Activated naive CD8-positive, alpha-beta T cell treated with anti-CD3 and anti-CD28 coated beads for 36 hours (primary cell): ENCODE results near the gene LDLRAD4. TPM values are rescaled to one million over a fixed set of nuclear protein-coding genes. Genes with fewer than 3 reads are reported as not detected.
"Not testable (repeated sequence)": the region's sequence is repeated elsewhere in the genome, so short reads cannot be mapped to it uniquely, and the experiment has no call there.

Source experiments
- DNase-seq: peaks from one replicate; pipeline ENCODE4 v3.0.0; 2021
- H3K27ac Mint-ChIP-seq: one replicate; pipeline ENCODE4 v1.8.0; 2022; ENCODE audit warnings: mild to moderate bottlenecking, moderate library complexity, mixed read lengths
- H3K27me3 Mint-ChIP-seq: one replicate; pipeline ENCODE4 v1.8.0; 2022; ENCODE audit warnings: mild to moderate bottlenecking, mixed read lengths
- H3K36me3 Mint-ChIP-seq: one replicate; pipeline ENCODE4 v1.8.0; 2021; ENCODE audit warnings: mild to moderate bottlenecking, mixed read lengths
- H3K4me1 Mint-ChIP-seq: one replicate; pipeline ENCODE4 v1.8.0; 2021; ENCODE audit warnings: mixed read lengths
- H3K4me3 Mint-ChIP-seq: one replicate; pipeline ENCODE4 v1.8.0; 2022; ENCODE audit warnings: mild to moderate bottlenecking, moderate library complexity, mixed read lengths
- H3K9me3 Mint-ChIP-seq: one replicate; pipeline ENCODE4 v1.8.0; 2022; ENCODE audit warnings: mixed read lengths
- total RNA-seq, 2 experiments: library from RNA; stranded (reverse); gene quantifications; one replicate each; pipeline ENCODE4 v1.2.3, GENCODE V29; 2021

The LDLRAD4 gene
- total RNA-seq, 2 experiments from 2014 or later = 27.4 to 27.5 TPM

DNA sequence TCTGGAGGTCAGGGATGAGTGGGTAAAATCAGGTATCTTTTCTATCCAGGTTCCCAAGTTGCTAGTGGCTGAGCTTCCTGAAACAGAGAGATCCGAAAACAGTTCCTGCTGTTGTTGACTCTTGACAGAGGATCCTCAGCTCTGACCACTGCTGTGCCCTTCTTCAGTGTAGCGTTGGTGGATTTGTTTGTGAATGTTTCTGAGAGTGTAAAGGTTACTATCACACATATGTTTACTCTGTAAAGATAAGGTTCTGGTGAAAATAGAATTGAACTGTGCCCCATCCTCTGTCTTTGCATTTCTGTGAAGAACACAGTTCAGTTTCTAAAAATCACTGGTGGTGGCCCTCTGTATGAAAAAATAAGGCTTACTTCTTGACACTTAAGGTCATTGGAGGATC is 119.8 kb downstream of the LDLRAD4 start:
- DNase-seq = no peak
- H3K4me3 Mint-ChIP-seq = no peak overlapping the region
- no peak overlapping the region for H3K27ac Mint-ChIP-seq
- no peaks in the 10 kb centered on the region for H3K27me3 Mint-ChIP-seq
- peaks cover 6% of the 10 kb centered on the region for H3K4me1 Mint-ChIP-seq
- peaks cover 20% of the 10 kb centered on the region for H3K9me3 Mint-ChIP-seq
- peaks cover 17% of the 10 kb centered on the region for H3K36me3 Mint-ChIP-seq

GRCh38 chr18:13339653-13340052 is 121.1 kb downstream of the LDLRAD4 start:
- peaks cover 6% of the 10 kb centered on the region for H3K4me1 Mint-ChIP-seq
- DNase-seq = no peak

DNA sequence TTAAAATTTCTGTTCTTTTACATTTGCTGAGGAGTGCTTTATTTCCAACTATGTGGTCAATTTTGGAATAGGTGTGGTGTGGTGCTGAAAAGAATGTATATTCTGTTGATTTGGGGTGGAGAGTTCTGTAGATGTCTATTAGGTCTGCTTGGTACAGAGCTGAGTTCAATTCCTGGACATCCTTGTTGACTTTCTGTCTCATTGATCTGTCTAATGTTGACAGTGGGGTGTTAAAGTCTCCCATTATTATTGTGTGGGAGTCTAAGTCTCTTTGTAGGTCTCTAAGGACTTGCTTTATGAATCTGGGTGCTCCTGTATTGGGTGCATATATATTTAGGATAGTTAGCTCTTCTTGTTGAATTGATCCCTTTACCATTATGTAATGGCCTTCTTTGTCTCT is 127.9 kb downstream of the LDLRAD4 start:
- DNase-seq, H3K4me3 Mint-ChIP-seq, H3K27ac Mint-ChIP-seq, H3K4me1 Mint-ChIP-seq, H3K27me3 Mint-ChIP-seq: not testable (repeated sequence)
- Mint-ChIP-seq H3K9me3 (peaks cover 41% of the 10 kb centered on the region), H3K36me3 (peaks cover 29% of the 10 kb centered on the region)

More at GRCh38 chr18:13339653-13340052, 121.1 kb downstream of the LDLRAD4 start:
- no peaks in the 10 kb centered on the region for H3K27me3 Mint-ChIP-seq
- no peak overlapping the region for H3K27ac Mint-ChIP-seq
- H3K9me3 Mint-ChIP-seq = peaks cover 26% of the 10 kb centered on the region
- H3K4me3 Mint-ChIP-seq = no peak overlapping the region
- peaks cover 22% of the 10 kb centered on the region for H3K36me3 Mint-ChIP-seq

DNA sequence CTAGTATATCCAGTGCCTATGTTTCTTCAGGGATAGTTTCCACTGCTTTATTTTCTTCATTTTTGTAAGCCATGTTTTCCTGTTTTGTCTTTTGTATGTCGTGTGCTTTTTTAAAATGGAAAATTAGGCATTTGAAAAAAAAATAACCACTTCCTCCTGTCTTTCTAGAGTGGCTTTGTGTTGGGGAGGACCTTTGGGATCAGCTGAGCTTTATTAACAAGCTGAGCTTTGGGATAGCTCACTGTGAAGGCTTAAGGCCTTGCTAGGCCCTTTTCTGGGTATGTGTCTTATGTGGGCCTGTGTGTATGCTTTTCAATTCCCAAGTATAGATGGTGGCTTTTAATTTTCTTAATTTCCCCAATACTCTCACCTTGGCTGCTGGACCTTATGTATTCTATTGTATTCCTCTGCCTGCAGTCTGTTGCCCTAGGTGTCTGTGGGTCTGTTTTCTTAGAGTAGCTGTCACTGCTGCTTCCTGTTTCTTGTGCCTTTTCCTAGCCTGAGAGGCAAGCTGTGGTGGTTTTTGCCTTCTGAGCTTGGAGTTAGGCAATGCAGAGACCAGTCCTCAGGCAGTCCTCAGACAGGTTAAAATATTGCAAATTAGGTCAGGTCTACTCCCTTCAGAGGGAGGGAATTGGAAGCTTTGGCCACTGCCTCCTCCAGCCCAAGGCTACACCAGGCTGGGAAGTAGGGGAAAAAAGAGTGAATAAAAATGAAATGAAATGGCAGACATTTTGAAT is 134.7 kb downstream of the LDLRAD4 start:
- Mint-ChIP-seq H3K27me3 (no peaks in the 10 kb centered on the region), H3K27ac (peak overlapping the region; percentile 81), H3K4me3 (no peak overlapping the region), H3K4me1 (peaks cover 17% of the 10 kb centered on the region), H3K9me3 (peaks cover 20% of the 10 kb centered on the region), H3K36me3 (peaks cover 17% of the 10 kb centered on the region)
- DNase-seq = no peak

DNA sequence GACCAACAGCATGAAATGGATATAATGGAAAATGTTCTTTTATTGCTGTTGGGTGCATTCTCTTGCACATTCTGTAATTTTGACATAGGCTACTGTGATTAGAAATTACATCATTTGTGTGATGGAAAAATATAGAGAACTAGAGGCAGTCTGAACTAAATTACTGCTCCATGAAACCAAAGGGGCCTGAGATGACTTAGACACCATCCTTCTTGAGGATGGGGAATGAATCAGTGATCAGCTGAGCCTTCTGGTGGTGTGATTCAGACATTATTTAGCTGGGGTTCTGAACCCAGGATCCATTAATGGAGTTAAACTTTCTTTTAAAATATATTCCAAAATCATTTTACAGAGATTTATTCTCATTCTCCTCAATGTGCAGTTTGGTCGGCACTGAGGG is 135.8 kb downstream of the LDLRAD4 start:
- peaks cover 17% of the 10 kb centered on the region for H3K4me1 Mint-ChIP-seq
- H3K9me3 Mint-ChIP-seq = peaks cover 17% of the 10 kb centered on the region
- H3K4me3 Mint-ChIP-seq = no peak overlapping the region
- H3K27ac Mint-ChIP-seq = no peak overlapping the region
- H3K27me3 Mint-ChIP-seq = no peaks in the 10 kb centered on the region
- peaks cover 17% of the 10 kb centered on the region for H3K36me3 Mint-ChIP-seq
- no peak for DNase-seq

DNA sequence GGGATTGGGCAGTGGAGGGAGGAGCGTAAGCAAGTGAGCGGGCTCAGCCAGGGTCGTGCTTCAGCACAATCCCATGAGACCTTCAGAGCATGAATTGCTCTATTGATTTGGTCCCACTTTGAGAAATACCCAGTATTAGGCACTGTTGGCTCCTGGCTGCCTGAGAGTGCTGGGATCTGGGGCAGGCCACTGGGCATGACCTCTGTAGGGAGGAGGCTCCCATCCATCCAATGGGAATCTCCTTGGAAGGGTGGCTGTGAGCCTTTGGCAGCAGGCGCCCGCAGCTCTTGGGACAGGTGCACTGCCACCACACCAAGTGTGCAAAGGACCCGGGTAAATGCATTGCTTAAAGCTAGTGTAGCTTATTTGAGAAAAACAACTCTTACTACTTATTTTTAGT is 137.5 kb downstream of the LDLRAD4 start:
- Mint-ChIP-seq H3K9me3 (peaks cover 7% of the 10 kb centered on the region), H3K27ac (no peak overlapping the region), H3K36me3 (peaks cover 9% of the 10 kb centered on the region), H3K4me3 (no peak overlapping the region), H3K4me1 (peaks cover 17% of the 10 kb centered on the region), H3K27me3 (no peaks in the 10 kb centered on the region)
- DNase-seq = no peak

DNA sequence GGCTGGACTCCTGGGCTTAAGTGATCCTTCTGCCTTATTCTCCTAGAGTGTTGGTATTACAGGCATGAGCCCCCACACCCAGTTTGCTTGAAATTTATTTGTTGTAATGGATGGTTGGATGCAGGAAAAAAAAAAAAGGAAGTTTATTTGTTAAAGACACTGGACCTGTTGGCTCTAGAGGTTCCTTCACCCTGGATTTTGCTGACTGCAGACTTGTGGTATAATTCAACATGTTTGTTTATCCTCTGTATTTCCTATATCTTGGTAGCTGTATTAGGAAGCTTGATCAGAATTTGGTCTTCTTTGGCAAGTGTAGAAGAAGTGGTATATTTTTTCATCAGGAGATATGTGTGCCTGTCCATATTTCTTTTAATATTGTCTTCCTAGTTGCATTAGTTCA is 138.7 kb downstream of the LDLRAD4 start:
- Mint-ChIP-seq H3K36me3 (peaks cover 8% of the 10 kb centered on the region), H3K4me3 (no peak overlapping the region), H3K27me3 (no peaks in the 10 kb centered on the region), H3K4me1 (peaks cover 14% of the 10 kb centered on the region), H3K27ac (no peak overlapping the region), H3K9me3 (peaks cover 5% of the 10 kb centered on the region)
- DNase-seq = no peak

GRCh38 chr18:13359210-13359609 is 140.7 kb downstream of the LDLRAD4 start:
- Mint-ChIP-seq H3K27ac (no peak overlapping the region), H3K9me3 (no peaks in the 10 kb centered on the region), H3K27me3 (no peaks in the 10 kb centered on the region), H3K4me1 (peaks cover 3% of the 10 kb centered on the region), H3K36me3 (peaks cover 2% of the 10 kb centered on the region), H3K4me3 (no peak overlapping the region)
- no peak for DNase-seq

- H3K4me3 Mint-ChIP-seq = no peak overlapping the region
- H3K27me3 Mint-ChIP-seq = no peaks in the 10 kb centered on the region
- H3K27ac Mint-ChIP-seq = no peak overlapping the region
- peaks cover 3% of the 10 kb centered on the region for H3K4me1 Mint-ChIP-seq
- no peak for DNase-seq
- H3K9me3 Mint-ChIP-seq = no peaks in the 10 kb centered on the region
- H3K36me3 Mint-ChIP-seq = no peaks in the 10 kb centered on the region
Observed at GRCh38 chr18:13361431-13361830, 142.9 kb downstream of the LDLRAD4 start.

GRCh38 chr18:13362051-13362450 is 143.5 kb downstream of the LDLRAD4 start:
- Mint-ChIP-seq H3K4me1 (peaks cover 8% of the 10 kb centered on the region), H3K27me3 (no peaks in the 10 kb centered on the region), H3K36me3 (no peaks in the 10 kb centered on the region), H3K27ac (no peak overlapping the region), H3K4me3 (no peak overlapping the region), H3K9me3 (no peaks in the 10 kb centered on the region)
- no peak for DNase-seq

DNA sequence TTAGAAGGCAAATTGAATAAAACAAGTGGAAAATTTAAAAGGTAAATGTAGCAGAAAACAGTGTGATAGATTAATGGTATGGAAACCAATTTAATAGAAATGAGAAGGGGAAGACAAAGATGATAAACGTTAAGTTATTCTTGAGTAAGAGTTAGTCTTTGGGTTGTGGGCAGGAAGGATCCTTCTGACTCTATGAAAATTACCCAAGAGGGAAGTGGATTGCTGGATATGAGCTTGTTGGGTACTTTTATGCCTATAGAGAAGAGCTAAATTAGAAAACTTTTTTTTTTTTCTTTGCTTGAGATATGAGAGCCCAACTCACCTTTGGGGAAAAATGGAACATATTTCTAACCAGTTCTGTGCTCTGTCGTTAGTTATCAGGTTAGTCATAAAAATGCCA is 144.0 kb downstream of the LDLRAD4 start:
- no peak for DNase-seq
- H3K36me3 Mint-ChIP-seq = no peaks in the 10 kb centered on the region
- no peak overlapping the region for H3K4me3 Mint-ChIP-seq
- no peak overlapping the region for H3K27ac Mint-ChIP-seq
- H3K9me3 Mint-ChIP-seq = no peaks in the 10 kb centered on the region
- H3K4me1 Mint-ChIP-seq = peaks cover 8% of the 10 kb centered on the region
- no peaks in the 10 kb centered on the region for H3K27me3 Mint-ChIP-seq

DNA sequence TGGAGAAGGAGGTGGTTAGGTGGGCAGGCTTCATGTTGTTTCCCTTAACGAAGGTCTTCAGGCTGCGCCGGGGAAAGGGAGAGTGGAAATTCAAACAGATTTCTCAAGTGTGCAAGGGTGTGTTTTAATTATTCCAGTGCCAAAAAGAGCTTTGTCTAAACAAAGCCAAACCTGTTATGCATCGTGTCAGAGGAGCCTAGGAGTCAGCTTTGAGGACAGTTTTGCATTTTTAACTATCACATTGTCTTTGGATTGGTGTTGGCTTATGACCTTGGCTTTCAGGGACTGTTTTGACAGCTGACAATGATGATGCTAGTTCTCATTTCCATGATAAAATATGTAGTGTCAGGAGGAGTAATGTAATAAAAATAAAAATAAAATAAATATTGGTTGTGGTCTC is 144.8 kb downstream of the LDLRAD4 start:
- DNase-seq = no peak
- peaks cover 9% of the 10 kb centered on the region for H3K4me1 Mint-ChIP-seq
- no peaks in the 10 kb centered on the region for H3K9me3 Mint-ChIP-seq
- no peak overlapping the region for H3K27ac Mint-ChIP-seq
- H3K4me3 Mint-ChIP-seq = no peak overlapping the region
- H3K36me3 Mint-ChIP-seq = no peaks in the 10 kb centered on the region
- no peaks in the 10 kb centered on the region for H3K27me3 Mint-ChIP-seq

GRCh38 chr18:13364721-13365205 is 146.2 kb downstream of the LDLRAD4 start:
- no peak overlapping the region for H3K27ac Mint-ChIP-seq
- H3K4me3 Mint-ChIP-seq = no peak overlapping the region

DNA sequence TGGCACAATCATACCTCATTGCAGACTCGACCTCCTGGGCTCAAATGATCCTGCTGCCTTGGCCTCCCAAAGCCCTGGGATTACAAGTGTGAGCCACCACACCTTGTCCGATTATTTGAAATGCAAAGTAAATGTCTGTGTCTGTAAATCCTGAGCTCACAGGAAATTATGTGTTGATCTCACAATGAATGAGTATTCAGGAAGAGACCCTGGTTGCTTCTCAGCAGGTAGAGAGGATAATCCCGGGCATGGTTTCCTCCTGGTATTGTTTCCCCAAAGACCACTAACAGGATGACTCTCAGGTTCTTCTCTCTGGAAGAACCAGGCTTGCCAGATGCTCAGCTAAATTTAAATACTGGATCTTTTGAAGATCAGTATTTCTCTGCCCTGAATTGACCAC is 147.6 kb downstream of the LDLRAD4 start:
- Mint-ChIP-seq H3K9me3 (no peaks in the 10 kb centered on the region), H3K27me3 (no peaks in the 10 kb centered on the region), H3K27ac (no peak overlapping the region), H3K4me3 (no peak overlapping the region), H3K36me3 (no peaks in the 10 kb centered on the region), H3K4me1 (peaks cover 23% of the 10 kb centered on the region)
- no peak for DNase-seq

More at GRCh38 chr18:13364721-13365205, 146.2 kb downstream of the LDLRAD4 start:
- Mint-ChIP-seq H3K4me1 (peaks cover 17% of the 10 kb centered on the region), H3K27me3 (no peaks in the 10 kb centered on the region), H3K36me3 (no peaks in the 10 kb centered on the region), H3K9me3 (no peaks in the 10 kb centered on the region)
- no peak for DNase-seq

GRCh38 chr18:13366541-13366940 is 148.0 kb downstream of the LDLRAD4 start:
- H3K4me1 Mint-ChIP-seq = peaks cover 24% of the 10 kb centered on the region
- H3K9me3 Mint-ChIP-seq = no peaks in the 10 kb centered on the region
- no peak for DNase-seq
- H3K27ac Mint-ChIP-seq = no peak overlapping the region
- no peak overlapping the region for H3K4me3 Mint-ChIP-seq
- H3K27me3 Mint-ChIP-seq = no peaks in the 10 kb centered on the region
- H3K36me3 Mint-ChIP-seq = no peaks in the 10 kb centered on the region
